ENCODE measurements around the gene LYPD8. TPM values are rescaled to one million over a fixed set of nuclear protein-coding genes. Genes with fewer than 3 reads are reported as not detected.

Gene LYPD8
- total RNA-seq, 4 donors from 2014 or later, result not detected

DNA sequence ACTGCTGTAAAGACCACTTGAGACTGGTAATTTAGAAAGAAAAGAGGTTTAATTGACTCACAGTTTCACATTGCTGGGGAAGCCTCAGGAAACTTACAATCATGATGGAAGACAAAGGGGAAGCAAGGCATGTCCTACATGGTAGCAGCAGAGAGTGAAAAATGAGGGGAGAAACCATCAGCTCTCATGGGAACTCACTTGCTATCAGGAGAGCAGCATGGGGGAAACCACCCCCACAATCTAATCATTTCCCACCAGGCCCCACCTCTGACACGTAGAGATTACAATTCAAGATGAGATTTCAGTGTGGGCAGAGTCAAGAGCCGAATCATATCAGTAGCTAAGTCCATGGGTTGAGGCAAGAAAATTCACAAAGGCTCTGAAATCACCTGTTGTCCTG, 23.8 kb upstream of the LYPD8 start:
- TF ChIP-seq CTCF (IDR thresholded peaks at IDR 0.05), result no peak
- TF ChIP-seq POLR2A (IDR thresholded peaks at IDR 0.05), result no peak
- WGBS, 2 donors, result 49 to 68% methylated on average over 2 of the region's 2 CpGs

GRCh38 chr1:248778906-248779305, 23.3 kb upstream of the LYPD8 start:
- H3K9me3 ChIP-seq, result peaks cover 0 to 11% (median 0%) of the 10 kb centered on the region in 3 donors
- no peak overlapping the region for H3K4me3 ChIP-seq
- H3K36me3 ChIP-seq, result no peaks in the 10 kb centered on the region
- WGBS, 2 donors, result 84 to 95% methylated on average over 2 of the region's 2 CpGs
- no peak for DNase-seq
- H3K4me1 ChIP-seq, result no peaks in the 10 kb centered on the region
- no peak overlapping the region for H3K27ac ChIP-seq
- H3K27me3 ChIP-seq, result no peaks in the 10 kb centered on the region
- TF ChIP-seq POLR2A (IDR thresholded peaks at IDR 0.05) (no peak), CTCF (IDR thresholded peaks at IDR 0.05) (no peak)
- intact Hi-C loops (cut with DNase I), result no loop called here

More for the DNA sequence above, 23.8 kb upstream of the LYPD8 start:
- H3K27ac ChIP-seq, result no peak overlapping the region
- peaks cover 0 to 11% (median 0%) of the 10 kb centered on the region in 3 donors for H3K9me3 ChIP-seq
- H3K36me3 ChIP-seq, result no peaks in the 10 kb centered on the region
- intact Hi-C loops (cut with DNase I), result no loop called here
- H3K4me1 ChIP-seq, result no peaks in the 10 kb centered on the region
- H3K4me3 ChIP-seq, result no peak overlapping the region
- no peak for DNase-seq
- H3K27me3 ChIP-seq, result no peaks in the 10 kb centered on the region

- DNase-seq, result no peak
- intact Hi-C loops (cut with DNase I), result no loop called here
Measured at GRCh38 chr1:248776991-248777390, 21.4 kb upstream of the LYPD8 start.

GRCh38 chr1:248775441-248775840, 19.9 kb upstream of the LYPD8 start:
- intact Hi-C loops (cut with DNase I), result no loop called here
- Histone ChIP-seq H3K27ac (no peak overlapping the region), H3K27me3 (no peaks in the 10 kb centered on the region), H3K4me1 (no peaks in the 10 kb centered on the region), H3K9me3 (peaks cover 0 to 11% (median 0%) of the 10 kb centered on the region in 3 donors), H3K36me3 (no peaks in the 10 kb centered on the region), H3K4me3 (no peak overlapping the region)
- no peak for TF ChIP-seq POLR2A (IDR thresholded peaks at IDR 0.05)
- TF ChIP-seq CTCF (IDR thresholded peaks at IDR 0.05), result no peak
- DNase-seq, result no peak
- WGBS, 2 donors, result 68 to 87% methylated on average over 4 of the region's 4 CpGs

More at GRCh38 chr1:248776991-248777390, 21.4 kb upstream of the LYPD8 start:
- no peak overlapping the region for H3K4me3 ChIP-seq
- no peaks in the 10 kb centered on the region for H3K27me3 ChIP-seq
- H3K9me3 ChIP-seq, result peaks cover 0 to 11% (median 0%) of the 10 kb centered on the region in 3 donors
- no peaks in the 10 kb centered on the region for H3K4me1 ChIP-seq
- no peak overlapping the region for H3K27ac ChIP-seq
- no peaks in the 10 kb centered on the region for H3K36me3 ChIP-seq
- no peak for TF ChIP-seq POLR2A (IDR thresholded peaks at IDR 0.05)
- no peak for TF ChIP-seq CTCF (IDR thresholded peaks at IDR 0.05)

GRCh38 chr1:248759644-248760043, 4.1 kb upstream of the LYPD8 start:
- no peaks in the 10 kb centered on the region for H3K36me3 ChIP-seq
- TF ChIP-seq CTCF (IDR thresholded peaks at IDR 0.05) (no peak), POLR2A (IDR thresholded peaks at IDR 0.05) (no peak)
- WGBS, 2 donors, result 66 to 71% methylated on average over 3 of the region's 3 CpGs
- no peaks in the 10 kb centered on the region for H3K9me3 ChIP-seq
- H3K27ac ChIP-seq, result no peak overlapping the region
- intact Hi-C loops (cut with DNase I), result no loop called here
- no peaks in the 10 kb centered on the region for H3K4me1 ChIP-seq
- no peaks in the 10 kb centered on the region for H3K27me3 ChIP-seq
- H3K4me3 ChIP-seq, result no peak overlapping the region
- DNase-seq, result no peak
